Endothelial cell of umbilical vein (primary cell): ENCODE results near the gene TTBK1. TPM values are rescaled to one million over a fixed set of nuclear protein-coding genes. Genes with fewer than 3 reads are reported as not detected.

Experiments used
- BruUV-seq: library from RNA; stranded (reverse); fragments of 400-500 nt; replicated peaks from 2 replicates; lab custom pipeline; 2021; lab: Mats Ljungman, UMichigan
- CTCF ChIA-PET: fragments of 300-600, 350-600 bp; sonication (Branson Sonifier 250); formaldehyde crosslinking; loops from one replicate; lab custom pipeline; 2021; ENCODE audit warnings: antibody characterized with exemption, inconsistent platforms; lab: Charles Lee
- POLR2A ChIA-PET: fragments of 300-600, 350-600 bp; sonication (Branson Sonifier 250); formaldehyde crosslinking; loops from one replicate; lab custom pipeline; 2021; ENCODE audit warnings: antibody characterized with exemption, inconsistent platforms; lab: Charles Lee
- DNase-seq: peaks from one replicate; pipeline ENCODE4 v3.0.0-alpha.2; 2011; ENCODE audit warnings: low read depth, low spot score
- FAIRE-seq: peaks from 2 replicates; lab custom pipeline; 2011; peaks lifted over from hg19 to GRCh38; lab: Jason Lieb, UNC
- H2AFZ ChIP-seq: 2 replicates; pipeline ENCODE4 v1.6.0; 2012; ENCODE audit warnings: low read depth, low read length, control low read depth, inconsistent platforms
- H3K27ac ChIP-seq: 2 replicates; pipeline ENCODE4 v1.5.1; 2011; ENCODE audit warnings: low read depth, mild to moderate bottlenecking, control low read depth, low read length, moderate library complexity; ENCODE audit not compliant: insufficient read depth
- H3K27me3 ChIP-seq, 2 experiments: 2 replicates each; pipeline versions ENCODE4 v1.6.0 to v1.6.1; 2011; ENCODE audit warnings: low read length in 2 of 2, mixed read lengths in 1 of 2; ENCODE audit not compliant: control insufficient read depth in 2 of 2, insufficient read depth in 2 of 2
- H3K36me3 ChIP-seq, 2 experiments: 2 replicates in 1 of 2; 3 replicates in 1 of 2; pipeline ENCODE4 v1.5.1; 2011; ENCODE audit warnings: low read length in 2 of 2, mild to moderate bottlenecking in 1 of 2, moderate library complexity in 1 of 2; ENCODE audit not compliant: control insufficient read depth in 2 of 2, insufficient read depth in 2 of 2; ENCODE audit errors: extremely low read depth in 1 of 2
- H3K4me1 ChIP-seq: 3 replicates; pipeline ENCODE4 v1.5.1; 2011; ENCODE audit warnings: mild to moderate bottlenecking, low read length; ENCODE audit not compliant: control insufficient read depth, insufficient read depth; ENCODE audit errors: extremely low read depth
- H3K4me2 ChIP-seq: 2 replicates; pipeline ENCODE4 v1.6.1; 2011; ENCODE audit warnings: low read length, control low read depth, mixed read lengths; ENCODE audit not compliant: insufficient read depth
- H3K4me3 ChIP-seq, 3 experiments: fragments of 200-600 bp in 1 of 3; sonication (generic), shearing (Covaris generic) in 1 of 3; replicated peaks in 1 of 3; 2 replicates each; pipeline ENCODE4 v1.5.1; 2011 to 2016; ENCODE audit warnings: control low read depth in 3 of 3, low read length in 3 of 3, mild to moderate bottlenecking in 2 of 3, inconsistent platforms in 1 of 3, low read depth in 1 of 3, moderate library complexity in 1 of 3; ENCODE audit not compliant: insufficient read depth in 1 of 3
- H3K79me2 ChIP-seq: 2 replicates; pipeline ENCODE4 v1.6.0; 2012; ENCODE audit warnings: low read length, inconsistent platforms; ENCODE audit not compliant: control insufficient read depth, insufficient read depth
- H3K9ac ChIP-seq: replicated peaks from 2 replicates; pipeline ENCODE3; 2011; ENCODE audit warnings: low read length, control low read depth; ENCODE audit not compliant: insufficient read depth; ENCODE audit errors: extremely low read depth
- H3K9me1 ChIP-seq: replicated peaks from 3 replicates; pipeline ENCODE4 v1.6.0; 2011; ENCODE audit warnings: mild to moderate bottlenecking, low read length; ENCODE audit not compliant: control insufficient read depth, insufficient read depth; ENCODE audit errors: extremely low read depth
- H3K9me3 ChIP-seq: replicated peaks from 2 replicates; pipeline ENCODE4 v1.5.1; 2012; ENCODE audit warnings: low read length, inconsistent platforms; ENCODE audit not compliant: control insufficient read depth, insufficient read depth
- H4K20me1 ChIP-seq: replicated peaks from 2 replicates; pipeline ENCODE3; 2011; ENCODE audit warnings: mild to moderate bottlenecking, low read length; ENCODE audit not compliant: control insufficient read depth, insufficient read depth; ENCODE audit errors: extremely low read depth
- EZH2 ChIP-seq: IDR thresholded peaks from 2 replicates; pipeline ENCODE4 v1.6.1; 2012; ENCODE audit warnings: borderline replicate concordance, low read depth, mild to moderate bottlenecking, moderate library complexity, low read length, inconsistent platforms; ENCODE audit not compliant: severe bottlenecking
- FOS ChIP-seq: IDR thresholded peaks from 2 replicates; pipeline ENCODE4 v1.6.1; 2011; ENCODE audit warnings: mild to moderate bottlenecking, low read length, moderate library complexity, borderline replicate concordance; ENCODE audit not compliant: insufficient read depth
- GATA2 ChIP-seq: IDR thresholded peaks from 2 replicates; pipeline ENCODE4 v1.7.0; 2011; ENCODE audit warnings: low read depth, mild to moderate bottlenecking, moderate library complexity, mixed read lengths, low read length; ENCODE audit not compliant: insufficient read length, insufficient read depth
- JUN ChIP-seq: IDR thresholded peaks from 2 replicates; pipeline ENCODE4 v1.6.1; 2011; ENCODE audit warnings: borderline replicate concordance, low read depth; ENCODE audit not compliant: insufficient read length, insufficient read depth
- MAX ChIP-seq: IDR thresholded peaks from 2 replicates; pipeline ENCODE4 v1.6.1; 2011; ENCODE audit not compliant: insufficient read depth, insufficient read length
- MYC ChIP-seq: IDR thresholded peaks from one replicate; pipeline ENCODE4 v1.6.1; 2011; ENCODE audit warnings: mild to moderate bottlenecking, low read depth, low read length
- POLR2A ChIP-seq: IDR thresholded peaks from 2 replicates; pipeline ENCODE4 v1.6.1; 2012; ENCODE audit warnings: low read depth, mild to moderate bottlenecking, control low read depth, low read length
- POLR2AphosphoS5 ChIP-seq: IDR thresholded peaks from 2 replicates; pipeline ENCODE4 v1.6.1; 2012; ENCODE audit warnings: low read depth, mild to moderate bottlenecking, control low read depth, low read length, moderate library complexity; ENCODE audit not compliant: insufficient read depth
- dilution Hi-C: fragments of 300-500 bp; cut with MboI; formaldehyde crosslinking; loops from one replicate; pipeline ENCODE4 v1.15.0; 2019; ENCODE audit warnings: low sequenced_read_pairs; ENCODE audit not compliant: extremely low pct_ligation_motif_present
- intact Hi-C: fragments of 100-400 bp; cut with micrococcal nuclease; formaldehyde crosslinking; loops from one replicate; pipeline ENCODE4 v1.10.0; 2022
- polyA plus RNA-seq, 4 experiments: library from polyadenylated mRNA; depleted of rRNA in 3 of 4; stranded (reverse) in 3 of 4; unstranded in 1 of 4; fragments of >200 nt; gene quantifications; 2 replicates each; pipeline versions ENCODE4 v1.2.1 to v1.2.3, GENCODE V29; 2011 to 2012; ENCODE audit warnings: missing spikeins in 1 of 4
- total RNA-seq: library from RNA; stranded (reverse); gene quantifications from 2 replicates; pipeline ENCODE4 v1.2.3, GENCODE V29; 2021
- TF ChIP-seq, protein P1 (sequence below), 2 donors: IDR thresholded peaks; 1 replicate in 1 of 2; 2 replicates in 1 of 2; pipeline ENCODE4 v1.5.1; 2011; ENCODE audit warnings: low read length in 2 of 2, mild to moderate bottlenecking in 2 of 2, moderate library complexity in 2 of 2, control low read depth in 1 of 2, inconsistent platforms in 1 of 2, low read depth in 1 of 2; ENCODE audit not compliant: insufficient read depth in 1 of 2; ENCODE audit errors: extremely low read depth in 1 of 2

TTBK1 gene
- total and polyA plus RNA-seq, 2 donors (not counting 3 experiments of a cell fraction or from before 2014, with no cell fraction given), result 0.06 TPM; not detected in 1

GRCh38 chr6:43257367-43258145, 14.3 kb downstream of the TTBK1 start:
- DNase-seq, result no peak
- H3K36me3 ChIP-seq, result no peaks in the 10 kb centered on the region
- H3K4me1 ChIP-seq, result no peaks in the 10 kb centered on the region
- no peak overlapping the region for H3K4me3 ChIP-seq
- TF ChIP-seq, protein P1, sequence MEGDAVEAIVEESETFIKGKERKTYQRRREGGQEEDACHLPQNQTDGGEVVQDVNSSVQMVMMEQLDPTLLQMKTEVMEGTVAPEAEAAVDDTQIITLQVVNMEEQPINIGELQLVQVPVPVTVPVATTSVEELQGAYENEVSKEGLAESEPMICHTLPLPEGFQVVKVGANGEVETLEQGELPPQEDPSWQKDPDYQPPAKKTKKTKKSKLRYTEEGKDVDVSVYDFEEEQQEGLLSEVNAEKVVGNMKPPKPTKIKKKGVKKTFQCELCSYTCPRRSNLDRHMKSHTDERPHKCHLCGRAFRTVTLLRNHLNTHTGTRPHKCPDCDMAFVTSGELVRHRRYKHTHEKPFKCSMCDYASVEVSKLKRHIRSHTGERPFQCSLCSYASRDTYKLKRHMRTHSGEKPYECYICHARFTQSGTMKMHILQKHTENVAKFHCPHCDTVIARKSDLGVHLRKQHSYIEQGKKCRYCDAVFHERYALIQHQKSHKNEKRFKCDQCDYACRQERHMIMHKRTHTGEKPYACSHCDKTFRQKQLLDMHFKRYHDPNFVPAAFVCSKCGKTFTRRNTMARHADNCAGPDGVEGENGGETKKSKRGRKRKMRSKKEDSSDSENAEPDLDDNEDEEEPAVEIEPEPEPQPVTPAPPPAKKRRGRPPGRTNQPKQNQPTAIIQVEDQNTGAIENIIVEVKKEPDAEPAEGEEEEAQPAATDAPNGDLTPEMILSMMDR (IDR thresholded peaks at IDR 0.05; ENCODE audit: extremely low read depth in 1 of 2, insufficient read depth in 1 of 2, low read depth in 1 of 2, low read length in 2 of 2), result no peak
- TF ChIP-seq MAX (no peak), POLR2A (no peak), EZH2 (no peak), JUN (no peak), MYC (no peak), FOS (no peak), POLR2AphosphoS5 (no peak), GATA2 (no peak)
- no peak overlapping the region for H3K9ac ChIP-seq
- no peaks in the 10 kb centered on the region for H3K79me2 ChIP-seq
- no peak overlapping the region for H2AFZ ChIP-seq
- H3K27me3 ChIP-seq, result no peaks in the 10 kb centered on the region
- no peaks in the 10 kb centered on the region for H3K9me3 ChIP-seq
- no peaks in the 10 kb centered on the region for H4K20me1 ChIP-seq
- FAIRE-seq, result no peak
- H3K27ac ChIP-seq, result no peak overlapping the region
- CTCF ChIA-PET, result no interaction called here
- H3K4me2 ChIP-seq, result no peak overlapping the region
- H3K9me1 ChIP-seq, result no peaks in the 10 kb centered on the region
- dilution Hi-C loops, result no loop called here
- POLR2A ChIA-PET, result no interaction called here
- no TSS peak for BruUV-seq
- intact Hi-C loops, result no loop called here
